MM.1S (cell line): ENCODE data around the gene AP4S1.

Experiments
- DNase-seq: peaks from one replicate; pipeline ENCODE4 v3.0.0-alpha.2; 2015
- H2AFZ ChIP-seq: fragments of 300-600 bp; sonication (generic); 2 replicates; pipeline ENCODE4 v1.6.0; 2016; ENCODE audit warnings: antibody characterized with exemption, low read length
- H3F3A ChIP-seq: fragments of 300-600 bp; sonication (generic); 2 replicates; pipeline ENCODE4 v1.6.1; 2016; ENCODE audit warnings: mild to moderate bottlenecking, antibody characterized with exemption, low read length, moderate library complexity, mixed read lengths; ENCODE audit not compliant: insufficient read depth
- H3K27ac ChIP-seq: fragments of 300-600 bp; sonication (generic); 2 replicates; pipeline ENCODE4 v1.5.1; 2016; ENCODE audit warnings: mild to moderate bottlenecking, low read length
- H3K27me3 ChIP-seq: fragments of 300-600 bp; sonication (generic); replicated peaks from 2 replicates; pipeline ENCODE4 v1.6.0; 2016; ENCODE audit warnings: low read length; ENCODE audit not compliant: insufficient read depth
- H3K36me3 ChIP-seq: fragments of 300-600 bp; sonication (generic); replicated peaks from 2 replicates; pipeline ENCODE4 v1.6.1; 2016; ENCODE audit warnings: mild to moderate bottlenecking, low read length, mixed read lengths; ENCODE audit not compliant: insufficient read depth
- H3K4me1 ChIP-seq: fragments of 300-600 bp; sonication (generic); 2 replicates; pipeline ENCODE4 v1.6.1; 2016; ENCODE audit warnings: low read length, mixed read lengths
- H3K4me2 ChIP-seq: fragments of 300-600 bp; sonication (generic); 2 replicates; pipeline ENCODE4 v1.6.0; 2016; ENCODE audit warnings: low read depth, low read length
- H3K4me3 ChIP-seq: fragments of 300-600 bp; sonication (generic); 2 replicates; pipeline ENCODE4 v1.5.1; 2016; ENCODE audit warnings: low read length, mixed read lengths
- H3K79me2 ChIP-seq: fragments of 300-600 bp; sonication (generic); 2 replicates; pipeline ENCODE4 v1.6.1; 2016; ENCODE audit warnings: mixed run types, low read length, mixed read lengths
- H3K9ac ChIP-seq: fragments of 300-600 bp; sonication (generic); 2 replicates; pipeline ENCODE4 v1.6.1; 2016; ENCODE audit warnings: low read length, mixed read lengths
- H3K9me2 ChIP-seq: fragments of 300-600 bp; sonication (generic); replicated peaks from 2 replicates; pipeline ENCODE4 v1.6.1; 2016; ENCODE audit warnings: mild to moderate bottlenecking, low read length, mixed read lengths; ENCODE audit not compliant: insufficient read depth
- H3K9me3 ChIP-seq: fragments of 300-600 bp; sonication (generic); replicated peaks from 2 replicates; pipeline ENCODE4 v1.6.1; 2016; ENCODE audit warnings: mild to moderate bottlenecking, low read length, mixed read lengths; ENCODE audit not compliant: insufficient read depth
- H4K20me1 ChIP-seq: fragments of 300-600 bp; sonication (generic); 2 replicates; pipeline ENCODE4 v1.6.1; 2016; ENCODE audit warnings: mild to moderate bottlenecking, low read length, moderate library complexity, mixed read lengths; ENCODE audit not compliant: insufficient read depth
- EZH2 ChIP-seq: fragments of 300-600 bp; sonication (generic); optimal IDR thresholded peaks from 2 replicates; pipeline ENCODE3; 2017; ENCODE audit warnings: low read depth, mild to moderate bottlenecking, antibody characterized with exemption, low read length, mixed read lengths
- EZH2phosphoT487 ChIP-seq: fragments of 300-600 bp; sonication (generic); IDR thresholded peaks from 2 replicates; pipeline ENCODE4 v1.6.1; 2018; ENCODE audit warnings: antibody characterized with exemption, low read length
- TF ChIP-seq, protein P1 (sequence below): fragments of 300-600 bp; sonication (generic); IDR thresholded peaks from 2 replicates; pipeline ENCODE4 v1.5.1; 2016; ENCODE audit warnings: antibody characterized with exemption, low read length, mixed read lengths

Gene AP4S1

DNA sequence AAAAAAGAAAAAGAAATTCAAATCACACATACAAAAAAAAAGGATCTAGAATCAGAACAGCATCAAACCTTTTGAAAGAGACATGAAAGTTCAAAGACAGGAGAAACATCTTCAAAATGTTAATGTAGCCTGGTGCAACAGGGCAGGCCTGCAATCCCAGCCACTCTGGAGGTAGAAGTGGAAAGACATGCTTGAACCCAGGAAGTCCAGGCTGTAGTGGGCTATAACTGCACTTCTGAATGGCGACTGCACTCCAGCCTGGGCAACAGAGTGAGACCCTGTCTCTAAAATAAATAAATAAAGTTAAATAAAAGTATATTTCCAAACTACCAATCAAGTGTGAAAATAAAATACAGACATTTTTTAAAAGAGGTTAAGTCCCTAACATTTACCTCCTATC lies 18.7 kb upstream of the AP4S1 start:
- no peak for TF ChIP-seq EZH2
- TF ChIP-seq, protein P1, sequence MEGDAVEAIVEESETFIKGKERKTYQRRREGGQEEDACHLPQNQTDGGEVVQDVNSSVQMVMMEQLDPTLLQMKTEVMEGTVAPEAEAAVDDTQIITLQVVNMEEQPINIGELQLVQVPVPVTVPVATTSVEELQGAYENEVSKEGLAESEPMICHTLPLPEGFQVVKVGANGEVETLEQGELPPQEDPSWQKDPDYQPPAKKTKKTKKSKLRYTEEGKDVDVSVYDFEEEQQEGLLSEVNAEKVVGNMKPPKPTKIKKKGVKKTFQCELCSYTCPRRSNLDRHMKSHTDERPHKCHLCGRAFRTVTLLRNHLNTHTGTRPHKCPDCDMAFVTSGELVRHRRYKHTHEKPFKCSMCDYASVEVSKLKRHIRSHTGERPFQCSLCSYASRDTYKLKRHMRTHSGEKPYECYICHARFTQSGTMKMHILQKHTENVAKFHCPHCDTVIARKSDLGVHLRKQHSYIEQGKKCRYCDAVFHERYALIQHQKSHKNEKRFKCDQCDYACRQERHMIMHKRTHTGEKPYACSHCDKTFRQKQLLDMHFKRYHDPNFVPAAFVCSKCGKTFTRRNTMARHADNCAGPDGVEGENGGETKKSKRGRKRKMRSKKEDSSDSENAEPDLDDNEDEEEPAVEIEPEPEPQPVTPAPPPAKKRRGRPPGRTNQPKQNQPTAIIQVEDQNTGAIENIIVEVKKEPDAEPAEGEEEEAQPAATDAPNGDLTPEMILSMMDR: no peak
- TF ChIP-seq EZH2phosphoT487: no peak
- H3K27ac ChIP-seq: no peak overlapping the region
- no peak for DNase-seq
- H3K9me3 ChIP-seq: no peaks in the 10 kb centered on the region
- H4K20me1 ChIP-seq: no peaks in the 10 kb centered on the region
- H3K79me2 ChIP-seq: peaks cover 7% of the 10 kb centered on the region
- no peaks in the 10 kb centered on the region for H3F3A ChIP-seq
- no peaks in the 10 kb centered on the region for H3K36me3 ChIP-seq
- H3K4me2 ChIP-seq: no peak overlapping the region
- H2AFZ ChIP-seq: no peak overlapping the region
- H3K4me3 ChIP-seq: no peak overlapping the region
- no peaks in the 10 kb centered on the region for H3K4me1 ChIP-seq
- H3K9me2 ChIP-seq: no peaks in the 10 kb centered on the region
- H3K9ac ChIP-seq: no peak overlapping the region
- H3K27me3 ChIP-seq: no peaks in the 10 kb centered on the region

DNA sequence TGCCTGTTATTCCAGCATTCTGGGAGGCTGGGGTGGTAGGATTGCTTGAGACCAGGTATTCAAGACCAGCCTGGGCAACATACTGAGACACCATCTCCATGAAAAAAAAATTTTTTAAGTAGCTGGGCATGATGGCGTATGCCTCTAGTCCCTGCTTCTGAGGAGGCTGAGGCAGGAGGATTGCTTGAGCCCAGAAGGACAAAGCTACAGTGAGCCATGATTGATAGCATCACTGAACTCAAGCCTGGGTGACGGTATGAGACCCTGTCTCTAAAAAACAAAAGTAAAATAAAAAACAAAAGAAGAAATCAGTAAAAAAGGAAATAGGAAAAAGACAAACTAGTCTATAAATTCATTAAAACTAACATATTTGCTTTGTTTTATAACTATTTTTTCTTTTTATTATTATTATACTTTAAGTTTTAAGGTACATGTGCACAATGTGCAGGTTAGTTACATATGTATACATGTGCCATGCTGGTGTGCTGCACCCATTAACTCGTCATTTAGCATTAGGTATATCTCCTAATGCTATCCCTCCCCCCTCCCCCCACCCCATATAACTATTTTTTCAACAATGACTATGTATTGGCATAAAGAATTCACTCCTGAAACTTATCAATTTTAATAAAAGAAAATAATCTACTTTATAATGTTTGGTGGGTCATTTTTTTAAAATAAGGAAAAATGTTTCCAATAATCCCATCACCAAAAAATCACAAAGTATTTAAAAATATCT lies 15.4 kb upstream of the AP4S1 start:
- Histone ChIP-seq H3F3A (no peaks in the 10 kb centered on the region), H3K4me2 (no peak overlapping the region), H3K79me2 (peaks cover 10% of the 10 kb centered on the region), H2AFZ (no peak overlapping the region), H3K27ac (no peak overlapping the region), H3K36me3 (no peaks in the 10 kb centered on the region), H3K27me3 (no peaks in the 10 kb centered on the region), H3K9ac (no peak overlapping the region), H4K20me1 (no peaks in the 10 kb centered on the region), H3K9me2 (no peaks in the 10 kb centered on the region), H3K4me3 (no peak overlapping the region), H3K4me1 (no peaks in the 10 kb centered on the region), H3K9me3 (no peaks in the 10 kb centered on the region)
- no peak for TF ChIP-seq EZH2
- TF ChIP-seq, protein P1: no peak
- TF ChIP-seq EZH2phosphoT487: no peak
- DNase-seq: no peak

DNA sequence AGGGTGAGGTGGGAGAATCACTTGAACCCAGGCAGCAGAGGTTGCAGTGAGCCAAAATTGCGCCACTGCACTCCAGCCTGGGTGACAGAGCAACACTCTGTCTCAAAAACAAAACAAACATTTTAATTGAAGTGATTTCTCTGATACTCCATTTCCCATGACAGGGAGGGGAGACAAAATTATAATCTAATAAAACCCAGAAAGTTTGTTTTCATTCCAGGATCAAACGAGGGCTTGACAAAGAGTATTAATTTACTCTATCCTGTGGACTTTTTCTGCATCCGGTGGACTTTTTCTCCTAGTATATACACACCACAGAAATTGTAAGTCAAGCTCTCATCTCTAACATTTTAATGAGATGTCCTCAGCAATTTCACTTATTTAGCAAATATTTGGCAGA lies 14.5 kb upstream of the AP4S1 start:
- H3K9ac ChIP-seq: no peak overlapping the region
- no peaks in the 10 kb centered on the region for H3K4me1 ChIP-seq
- H3K27me3 ChIP-seq: no peaks in the 10 kb centered on the region
- H3K9me2 ChIP-seq: no peaks in the 10 kb centered on the region
- H3K79me2 ChIP-seq: peaks cover 19% of the 10 kb centered on the region
- no peak for DNase-seq
- no peaks in the 10 kb centered on the region for H4K20me1 ChIP-seq
- no peaks in the 10 kb centered on the region for H3K36me3 ChIP-seq
- H3K4me3 ChIP-seq: no peak overlapping the region
- H3F3A ChIP-seq: no peaks in the 10 kb centered on the region
- no peak for TF ChIP-seq EZH2
- TF ChIP-seq EZH2phosphoT487: no peak
- TF ChIP-seq, protein P1: no peak
- no peak overlapping the region for H3K4me2 ChIP-seq
- H3K9me3 ChIP-seq: no peaks in the 10 kb centered on the region
- no peak overlapping the region for H2AFZ ChIP-seq
- no peak overlapping the region for H3K27ac ChIP-seq
